ENCODE results near the gene C1orf21.

DNA sequence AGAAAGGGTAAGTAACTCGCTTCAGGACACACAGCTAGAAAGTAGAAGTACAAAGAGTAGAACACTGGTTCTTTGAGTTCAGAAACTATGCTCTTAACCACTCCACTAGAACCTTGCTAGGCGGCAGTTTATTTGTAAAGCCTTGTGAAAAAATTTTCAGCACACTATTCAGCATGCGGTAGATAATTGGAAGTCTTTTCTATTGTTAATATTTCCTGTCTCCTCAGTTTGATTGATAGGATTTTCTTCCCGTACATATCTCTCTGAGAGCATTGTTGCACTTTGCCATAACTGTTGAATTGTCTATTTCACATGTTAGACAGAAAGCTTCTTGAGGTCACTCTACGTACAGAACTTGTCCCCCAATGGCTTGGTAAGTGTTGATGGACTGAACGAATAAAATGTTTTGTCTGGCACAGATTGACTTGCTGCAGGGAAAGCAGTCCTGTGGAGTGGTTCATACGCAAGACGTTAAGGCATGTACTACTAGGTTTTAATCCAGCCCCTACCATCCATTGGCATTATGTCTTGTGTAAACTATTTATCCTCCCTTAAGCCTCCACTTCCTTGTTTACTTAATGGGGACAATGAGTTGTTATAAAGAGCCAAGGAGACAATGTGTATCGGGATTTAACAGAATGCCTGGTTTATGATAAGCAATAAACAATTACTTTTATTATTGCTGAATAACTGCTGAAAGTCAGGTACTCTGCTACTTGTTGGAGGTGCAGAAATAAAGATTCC is 35.8 kb downstream of the C1orf21 start:
- TF ChIP-seq, protein P1, sequence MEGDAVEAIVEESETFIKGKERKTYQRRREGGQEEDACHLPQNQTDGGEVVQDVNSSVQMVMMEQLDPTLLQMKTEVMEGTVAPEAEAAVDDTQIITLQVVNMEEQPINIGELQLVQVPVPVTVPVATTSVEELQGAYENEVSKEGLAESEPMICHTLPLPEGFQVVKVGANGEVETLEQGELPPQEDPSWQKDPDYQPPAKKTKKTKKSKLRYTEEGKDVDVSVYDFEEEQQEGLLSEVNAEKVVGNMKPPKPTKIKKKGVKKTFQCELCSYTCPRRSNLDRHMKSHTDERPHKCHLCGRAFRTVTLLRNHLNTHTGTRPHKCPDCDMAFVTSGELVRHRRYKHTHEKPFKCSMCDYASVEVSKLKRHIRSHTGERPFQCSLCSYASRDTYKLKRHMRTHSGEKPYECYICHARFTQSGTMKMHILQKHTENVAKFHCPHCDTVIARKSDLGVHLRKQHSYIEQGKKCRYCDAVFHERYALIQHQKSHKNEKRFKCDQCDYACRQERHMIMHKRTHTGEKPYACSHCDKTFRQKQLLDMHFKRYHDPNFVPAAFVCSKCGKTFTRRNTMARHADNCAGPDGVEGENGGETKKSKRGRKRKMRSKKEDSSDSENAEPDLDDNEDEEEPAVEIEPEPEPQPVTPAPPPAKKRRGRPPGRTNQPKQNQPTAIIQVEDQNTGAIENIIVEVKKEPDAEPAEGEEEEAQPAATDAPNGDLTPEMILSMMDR (IDR thresholded peaks at IDR 0.05): no peak
- no peak for TF ChIP-seq POLR2A (IDR thresholded peaks at IDR 0.05)
